ENCODE results near the gene CHCHD6.

Gene CHCHD6

GRCh38 chr3:126931806-126932187 is 227.8 kb downstream of the CHCHD6 start:
- Histone ChIP-seq H3K27ac (ENCODE audit: low read length) (no peak overlapping the region), H3K9me3 (ENCODE audit: insufficient read depth, low read length, severe bottlenecking) (no peaks in the 10 kb centered on the region), H3K36me3 (ENCODE audit: insufficient read depth, low read length) (0 out of 2 replicates have a peak, but pooled peaks cover 3% of the 10 kb centered on the region), H4K20me1 (ENCODE audit: insufficient read depth, low read length) (0 out of 2 replicates have a peak, but pooled peaks cover 8% of the 10 kb centered on the region), H2AFZ (ENCODE audit: low read depth, low read length) (no peak overlapping the region), H3K27me3 (ENCODE audit: insufficient read depth, low read length, poor library complexity) (no peaks in the 10 kb centered on the region), H3K4me1 (ENCODE audit: insufficient read depth, low read length) (no peaks in the 10 kb centered on the region), H3K4me3 (ENCODE audit: low read depth in 1 of 2, low read length in 2 of 2) (no peak overlapping the region), H3K9ac (ENCODE audit: low read depth, low read length) (no peak overlapping the region), H3K79me2 (ENCODE audit: insufficient read depth, low read length) (no peaks in the 10 kb centered on the region), H3K4me2 (ENCODE audit: insufficient read depth, low read length) (no peak overlapping the region)
- ATAC-seq (ENCODE audit: insufficient read depth, low read depth) (no peak), DNase-seq (no peak)
- TF ChIP-seq CTCF (IDR thresholded peaks at IDR 0.05; ENCODE audit: borderline replicate concordance, extremely low read depth, low read length, poor library complexity, severe bottlenecking) = no peak
- TF ChIP-seq EZH2 (IDR thresholded peaks at IDR 0.05; ENCODE audit: borderline replicate concordance, low read depth, low read length, severe bottlenecking) = no peak

GRCh38 chr3:126932188-126932931 is 228.3 kb downstream of the CHCHD6 start:
- Histone ChIP-seq H3K79me2 (ENCODE audit: insufficient read depth, low read length) (no peaks in the 10 kb centered on the region), H3K27me3 (ENCODE audit: insufficient read depth, low read length, poor library complexity) (no peaks in the 10 kb centered on the region), H3K36me3 (ENCODE audit: insufficient read depth, low read length) (0 out of 2 replicates have a peak, but pooled peaks cover 3% of the 10 kb centered on the region), H3K27ac (ENCODE audit: low read length) (no peak overlapping the region), H3K4me1 (ENCODE audit: insufficient read depth, low read length) (no peaks in the 10 kb centered on the region), H3K9me3 (ENCODE audit: insufficient read depth, low read length, severe bottlenecking) (no peaks in the 10 kb centered on the region), H3K9ac (ENCODE audit: low read depth, low read length) (no peak overlapping the region), H4K20me1 (ENCODE audit: insufficient read depth, low read length) (0 out of 2 replicates have a peak, but pooled peaks cover 8% of the 10 kb centered on the region), H3K4me3 (ENCODE audit: low read depth in 1 of 2, low read length in 2 of 2) (no peak overlapping the region), H2AFZ (ENCODE audit: low read depth, low read length) (no peak overlapping the region), H3K4me2 (ENCODE audit: insufficient read depth, low read length) (no peak overlapping the region)
- ATAC-seq (ENCODE audit: insufficient read depth, low read depth) (no peak), DNase-seq (no peak)
- TF ChIP-seq EZH2 (IDR thresholded peaks at IDR 0.05; ENCODE audit: borderline replicate concordance, low read depth, low read length, severe bottlenecking) = no peak
- TF ChIP-seq CTCF (IDR thresholded peaks at IDR 0.05; ENCODE audit: borderline replicate concordance, extremely low read depth, low read length, poor library complexity, severe bottlenecking) = no peak

GRCh38 chr3:126934031-126934531 is 230.0 kb downstream of the CHCHD6 start:
- ATAC-seq (ENCODE audit: insufficient read depth, low read depth) = no peak
- TF ChIP-seq EZH2 (IDR thresholded peaks at IDR 0.05; ENCODE audit: borderline replicate concordance, low read depth, low read length, severe bottlenecking) = no peak
- TF ChIP-seq CTCF (IDR thresholded peaks at IDR 0.05; ENCODE audit: borderline replicate concordance, extremely low read depth, low read length, poor library complexity, severe bottlenecking) = no peak
- Histone ChIP-seq H4K20me1 (ENCODE audit: insufficient read depth, low read length) (peaks cover 13% of the 10 kb centered on the region; the same call in 1 of the 2 replicates), H3K9ac (ENCODE audit: low read depth, low read length) (no peak overlapping the region), H3K27me3 (ENCODE audit: insufficient read depth, low read length, poor library complexity) (no peaks in the 10 kb centered on the region), H3K79me2 (ENCODE audit: insufficient read depth, low read length) (no peaks in the 10 kb centered on the region), H3K27ac (ENCODE audit: low read length) (no peak overlapping the region), H2AFZ (ENCODE audit: low read depth, low read length) (no peak overlapping the region), H3K4me1 (ENCODE audit: insufficient read depth, low read length) (no peaks in the 10 kb centered on the region), H3K36me3 (ENCODE audit: insufficient read depth, low read length) (0 out of 2 replicates have a peak, but pooled peaks cover 3% of the 10 kb centered on the region), H3K4me2 (ENCODE audit: insufficient read depth, low read length) (no peak overlapping the region), H3K4me3 (ENCODE audit: low read depth in 1 of 2, low read length in 2 of 2) (no peak overlapping the region), H3K9me3 (ENCODE audit: insufficient read depth, low read length, severe bottlenecking) (no peaks in the 10 kb centered on the region)
- DNase-seq = no peak

All from DND-41 (cell line).